ENCODE measurements around the gene CRYBB3.
A peak's percentile ranks its signal among the peaks of the same experiment; 100 is the strongest.
"Not testable (repeated sequence)": the region's sequence is repeated elsewhere in the genome, so short reads cannot be mapped to it uniquely, and the experiment has no call there.

Gene CRYBB3

GRCh38 chr22:25207553-25208157 is 8.0 kb downstream of the CRYBB3 start:
- DNase-seq, result no peak

GRCh38 chr22:25208328-25208727 is 8.7 kb downstream of the CRYBB3 start:
- DNase-seq, result no peak

- DNase-seq, result no peak
These were observed 9.3 kb downstream of the CRYBB3 start for GRCh38 chr22:25208743-25209505.

GRCh38 chr22:25210793-25211192 is 11.1 kb downstream of the CRYBB3 start:
- no peak for DNase-seq

GRCh38 chr22:25212337-25212736 is 12.7 kb downstream of the CRYBB3 start:
- DNase-seq, result no peak

- DNase-seq, result no peak
These were observed 13.6 kb downstream of the CRYBB3 start for GRCh38 chr22:25213221-25213620.

GRCh38 chr22:25216230-25216629 is 16.6 kb downstream of the CRYBB3 start:
- no peak for DNase-seq

GRCh38 chr22:25219211-25219689 is 19.6 kb downstream of the CRYBB3 start, which contains the start of gene CRYBB2:
CRYBB2 (plus strand) TSS chr22:25219639; CDS start chr22:25221430, 1,791 bp downstream.
- DNase-seq, result no peak

- DNase-seq, result no peak
These were observed 20.3 kb downstream of the CRYBB3 start for GRCh38 chr22:25219948-25220442.

- no peak for DNase-seq
These were observed 22.1 kb downstream of the CRYBB3 start for GRCh38 chr22:25221790-25222189.

GRCh38 chr22:25223269-25223850 is 23.7 kb downstream of the CRYBB3 start:
- no peak for DNase-seq

GRCh38 chr22:25228822-25229221 is 29.2 kb downstream of the CRYBB3 start:
- no peak for DNase-seq

- not testable (repeated sequence) for DNase-seq
These were observed 31.1 kb downstream of the CRYBB3 start for GRCh38 chr22:25230760-25231159.

- no peak for DNase-seq
These were observed 32.6 kb downstream of the CRYBB3 start for GRCh38 chr22:25232301-25232700.

GRCh38 chr22:25233706-25234105 is 34.0 kb downstream of the CRYBB3 start:
- DNase-seq, result not testable (repeated sequence)

GRCh38 chr22:25235547-25236290 is 36.1 kb downstream of the CRYBB3 start:
- peak; percentile 43 for DNase-seq

- DNase-seq, result no peak
These were observed 36.8 kb downstream of the CRYBB3 start for GRCh38 chr22:25236417-25236816.

GRCh38 chr22:25237503-25237902 is 37.8 kb downstream of the CRYBB3 start:
- no peak for DNase-seq

- not testable (repeated sequence) for DNase-seq
These were observed 38.4 kb downstream of the CRYBB3 start for GRCh38 chr22:25238058-25238457.

- DNase-seq, result not testable (repeated sequence)
These were observed 55.5 kb downstream of the CRYBB3 start for GRCh38 chr22:25255169-25255568.

Measured in NCI-H446 treated with DMSO at 0.1 percent for 48 hours (cell line).